Stimulated activated CD4-positive, alpha-beta T cell treated with anti-CD3 and anti-CD28 coated beads, Interleukin-4, amount 100 ng/mL, for 48 hours (primary cell): ENCODE data around the gene CHCHD5.
A peak's percentile ranks its signal among the peaks of the same experiment; 100 is the strongest.
"Not testable (repeated sequence)": the region's sequence is repeated elsewhere in the genome, so short reads cannot be mapped to it uniquely, and the experiment has no call there.

Source experiments
- DNase-seq, 2 donors: peaks; one replicate each; pipeline ENCODE4 v3.0.0-alpha.2; 2020; ENCODE audit warnings: low read depth in 2 of 2

Gene CHCHD5, protein sequence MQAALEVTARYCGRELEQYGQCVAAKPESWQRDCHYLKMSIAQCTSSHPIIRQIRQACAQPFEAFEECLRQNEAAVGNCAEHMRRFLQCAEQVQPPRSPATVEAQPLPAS

DNA sequence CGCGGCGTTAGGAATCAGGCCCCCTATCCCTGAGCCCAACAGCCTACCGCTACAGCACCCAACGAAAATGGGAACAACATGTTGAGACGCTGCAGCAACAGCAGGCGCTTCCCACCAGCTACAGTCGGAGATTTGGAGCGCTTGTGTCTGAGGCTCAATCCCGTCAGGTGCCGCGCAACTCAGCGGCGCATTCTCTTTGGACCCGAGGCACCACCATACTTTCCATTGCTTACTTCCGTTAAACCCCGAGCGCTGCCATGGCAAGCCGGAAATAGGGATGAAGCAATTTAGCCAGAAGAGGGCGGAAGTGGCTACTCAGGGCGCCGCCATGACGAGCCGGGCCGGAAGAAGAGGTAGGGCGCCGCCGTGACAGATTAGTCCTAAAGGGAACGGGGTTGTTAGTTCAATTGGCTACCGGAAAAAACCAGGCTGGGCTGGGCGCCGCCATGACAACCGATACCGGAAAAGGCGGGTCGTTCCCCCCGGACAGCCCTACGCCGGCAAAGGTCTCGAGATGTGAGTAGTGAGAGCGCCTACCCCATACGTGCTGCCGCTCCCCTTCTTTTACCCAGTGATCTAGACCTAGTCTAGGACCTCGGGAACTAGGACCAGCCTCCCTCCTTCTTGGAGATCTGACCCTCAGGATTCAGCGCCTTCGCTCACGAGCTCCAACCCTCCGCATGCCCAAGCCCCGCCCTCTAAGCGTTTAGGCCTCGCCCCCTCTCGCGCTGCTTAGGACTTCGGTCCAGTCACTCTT is at the start of gene CHCHD5:
Gene CHCHD5, plus strand, starts transcription at position 476 of the 757 bp plus-strand sequence. Its CDS starts 39 bp downstream, at position 515.
- peak; percentile 89 to 90 for DNase-seq

- DNase-seq = no peak
Observed at GRCh38 chr2:112534826-112535225, 49.6 kb upstream of the CHCHD5 start.

DNA sequence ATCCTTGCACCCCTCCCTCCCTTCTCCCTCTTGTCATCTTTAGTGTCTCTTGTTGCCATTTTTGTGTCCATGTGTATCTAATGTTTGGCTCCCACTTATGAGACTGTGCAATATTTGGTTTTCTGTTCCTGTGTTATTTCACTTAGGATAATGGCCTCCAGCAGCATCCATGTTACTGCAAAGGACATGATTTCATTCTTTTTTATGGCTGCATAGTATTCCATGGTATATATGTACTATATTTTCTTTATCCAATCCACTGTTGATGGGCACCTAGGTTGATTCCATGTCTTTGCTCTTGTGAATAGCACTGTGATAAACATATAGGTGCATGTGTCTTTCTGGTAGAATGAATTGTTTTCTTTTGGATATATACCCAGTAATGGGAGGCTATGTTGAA is 47.7 kb upstream of the CHCHD5 start:
- DNase-seq = not testable (repeated sequence)

DNA sequence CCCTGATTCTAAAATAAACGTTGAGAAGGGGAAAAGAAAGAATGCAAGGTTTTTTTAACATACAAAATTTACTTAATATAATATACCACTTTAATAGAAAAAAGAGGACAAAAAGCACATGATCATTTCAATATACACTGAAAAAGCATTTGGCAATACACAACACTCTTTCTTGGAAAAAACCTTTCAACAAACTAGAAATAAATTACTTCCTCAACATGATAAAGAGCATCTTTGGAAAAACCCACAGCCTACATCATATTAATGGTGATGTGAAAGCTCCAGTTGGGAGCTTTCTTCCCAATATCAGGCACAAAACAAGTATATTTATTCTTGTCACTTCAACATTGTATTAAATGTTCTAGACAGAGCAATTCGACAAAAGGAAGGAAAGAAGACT is 45.1 kb upstream of the CHCHD5 start:
- no peak for DNase-seq

DNA sequence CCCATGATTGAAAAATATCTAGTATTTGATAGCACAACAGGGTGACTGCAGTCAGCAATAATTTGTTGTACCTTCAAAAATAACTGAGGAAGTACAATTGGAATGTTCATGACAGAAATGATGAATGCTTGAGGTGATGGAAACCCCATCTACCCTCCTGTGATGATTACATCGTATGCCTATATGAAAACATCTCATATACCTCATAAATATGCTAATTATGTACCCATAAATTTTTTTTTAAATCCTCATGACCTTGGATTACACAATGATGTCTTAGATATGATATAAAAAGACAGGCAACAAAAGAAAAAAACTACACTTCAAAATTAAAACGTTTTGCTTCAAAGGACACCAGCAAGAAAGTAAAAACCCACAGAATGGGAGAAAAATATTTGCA is 43.5 kb upstream of the CHCHD5 start:
- no peak for DNase-seq

- peak; percentile 60 to 61 for DNase-seq
Observed at GRCh38 chr2:112541315-112542122, 42.9 kb upstream of the CHCHD5 start.

DNA sequence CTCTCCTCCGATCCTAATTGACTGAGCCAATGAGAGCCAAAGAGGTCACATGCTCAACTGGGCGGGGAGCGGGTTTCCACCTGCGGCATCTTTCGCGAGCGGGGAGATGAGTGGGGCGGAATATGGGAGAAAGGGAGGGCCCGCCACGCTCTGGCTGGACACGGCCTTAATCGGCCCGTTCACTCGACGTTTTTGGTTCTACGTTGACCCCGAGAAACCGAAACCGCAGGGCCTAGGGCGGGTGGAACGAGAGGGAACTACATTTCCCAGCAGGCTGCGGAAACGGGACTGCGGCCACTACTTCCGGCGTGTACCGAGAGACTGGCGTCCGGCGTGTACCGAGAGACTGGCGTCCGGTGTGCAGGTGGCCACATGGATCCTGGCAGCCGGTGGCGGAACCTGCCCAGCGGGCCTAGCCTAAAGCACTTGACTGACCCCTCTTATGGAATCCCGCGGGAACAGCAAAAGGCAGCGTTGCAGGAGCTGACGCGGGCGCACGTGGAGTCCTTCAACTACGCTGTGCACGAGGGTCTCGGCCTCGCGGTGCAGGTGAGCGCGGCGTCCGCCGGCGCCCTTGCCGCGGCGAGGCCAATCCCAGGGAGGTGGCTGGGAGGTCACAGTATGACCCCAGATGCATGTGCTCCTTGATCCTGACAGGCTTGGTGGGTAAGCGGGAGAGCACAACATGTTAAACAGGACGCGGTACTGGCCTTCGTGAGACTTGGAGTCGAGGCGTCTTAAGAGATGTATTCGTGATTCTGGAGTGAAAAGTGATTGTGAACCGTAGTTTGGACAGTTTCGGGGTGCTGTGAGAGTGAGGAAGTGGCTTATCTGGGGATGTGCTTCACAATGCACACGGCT is 42.1 kb upstream of the CHCHD5 start, which contains the start of gene POLR1B:
Gene POLR1B, plus strand, starts transcription at position 343 of the 861 bp plus-strand sequence. Its CDS starts 30 bp downstream, at position 373.
- DNase-seq = peak; percentile 63 to 66

- no peak for DNase-seq
Observed at GRCh38 chr2:112542984-112543661, 41.3 kb upstream of the CHCHD5 start.

DNA sequence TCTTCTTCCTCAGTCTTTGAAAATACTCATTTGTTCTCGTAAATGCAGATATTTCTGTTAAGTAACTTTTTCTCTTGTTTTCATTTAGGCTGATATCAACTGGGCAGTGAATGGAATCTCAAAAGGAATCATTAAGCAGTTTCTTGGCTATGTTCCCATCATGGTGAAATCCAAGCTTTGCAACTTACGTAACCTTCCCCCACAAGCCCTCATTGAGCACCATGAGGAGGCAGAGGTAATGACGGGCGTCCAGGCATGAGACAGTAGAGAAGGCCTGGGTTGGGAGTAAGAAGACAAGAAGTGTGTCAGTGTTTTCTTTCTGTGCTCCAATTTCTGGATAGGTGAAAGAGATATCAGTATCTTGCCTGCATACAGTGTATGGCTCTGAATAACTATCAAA is 37.1 kb upstream of the CHCHD5 start:
- DNase-seq = no peak

DNA sequence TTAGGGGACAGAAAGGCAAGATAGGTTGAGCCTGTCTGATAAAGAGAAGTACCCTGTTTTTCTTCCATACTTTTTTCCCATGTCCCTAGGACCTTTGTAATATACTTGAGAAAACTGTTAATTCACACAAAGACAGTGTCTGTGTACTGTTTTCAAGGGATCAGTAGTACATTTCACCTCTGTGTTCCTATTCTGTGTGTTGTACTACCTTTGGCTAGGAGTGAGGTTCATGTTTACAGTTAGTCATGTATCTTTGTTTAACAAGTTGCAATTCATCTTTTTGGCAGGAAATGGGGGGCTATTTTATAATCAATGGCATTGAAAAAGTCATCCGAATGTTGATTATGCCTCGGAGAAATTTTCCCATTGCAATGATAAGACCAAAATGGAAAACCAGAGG is 35.4 kb upstream of the CHCHD5 start:
- no peak for DNase-seq

DNA sequence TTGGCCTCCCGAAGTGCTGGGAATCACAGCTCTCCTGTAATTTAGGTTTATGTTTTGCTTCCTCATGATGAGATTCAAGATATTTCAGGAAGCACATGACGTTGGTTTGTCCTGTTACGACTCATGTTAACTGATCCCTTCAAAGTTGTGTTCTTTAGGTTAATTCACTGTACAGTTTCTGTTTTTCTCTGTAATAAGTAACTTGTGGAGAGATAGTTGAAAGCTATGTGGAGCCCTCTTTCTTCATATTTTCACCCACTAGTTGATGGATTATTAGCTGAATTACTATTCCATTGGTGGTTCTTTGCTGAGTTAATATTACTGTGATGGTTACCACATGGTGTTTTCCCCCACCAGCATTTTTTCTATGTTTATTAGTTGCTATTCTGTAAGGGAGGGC is 18.3 kb upstream of the CHCHD5 start:
- DNase-seq = no peak

GRCh38 chr2:112566508-112566907 is 17.9 kb upstream of the CHCHD5 start:
- not testable (repeated sequence) for DNase-seq

DNA sequence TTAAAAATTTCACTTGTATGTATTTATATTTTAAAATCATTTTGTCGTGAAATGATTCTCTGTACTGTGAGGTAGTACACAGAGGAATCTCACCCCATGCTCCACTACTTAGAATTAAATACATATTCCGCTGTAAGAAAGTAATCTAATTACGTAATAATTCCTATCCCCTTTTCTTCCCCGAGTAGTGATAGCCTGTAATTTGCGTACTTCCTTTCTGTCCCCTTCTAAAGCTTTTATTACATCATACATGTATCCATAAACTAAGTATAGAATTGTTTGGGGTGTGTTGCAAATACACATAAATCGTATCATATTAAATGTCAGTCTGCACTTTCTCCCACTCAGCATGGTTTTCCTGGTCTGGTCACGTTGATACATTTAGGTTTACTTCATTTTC is 12.4 kb upstream of the CHCHD5 start:
- no peak for DNase-seq

DNA sequence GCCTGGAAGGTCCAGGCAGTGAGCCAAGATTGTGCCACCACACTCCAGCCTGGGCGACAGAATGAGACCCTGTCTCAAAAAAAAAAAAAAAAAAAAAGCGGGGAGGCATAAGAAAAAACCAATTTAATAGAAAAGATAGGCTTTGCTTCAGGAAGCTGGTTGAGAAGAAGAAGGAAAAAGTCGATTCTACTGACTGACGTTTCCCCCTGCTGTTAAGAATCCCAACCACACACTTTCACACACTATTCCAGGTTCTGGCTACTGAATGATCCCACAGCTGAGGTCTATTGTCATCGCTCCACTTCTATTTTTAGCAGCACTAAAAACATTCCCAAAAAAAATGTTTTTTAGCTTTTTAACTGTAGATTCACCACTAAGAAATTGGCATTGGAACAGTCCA is 6.7 kb upstream of the CHCHD5 start:
- no peak for DNase-seq

DNA sequence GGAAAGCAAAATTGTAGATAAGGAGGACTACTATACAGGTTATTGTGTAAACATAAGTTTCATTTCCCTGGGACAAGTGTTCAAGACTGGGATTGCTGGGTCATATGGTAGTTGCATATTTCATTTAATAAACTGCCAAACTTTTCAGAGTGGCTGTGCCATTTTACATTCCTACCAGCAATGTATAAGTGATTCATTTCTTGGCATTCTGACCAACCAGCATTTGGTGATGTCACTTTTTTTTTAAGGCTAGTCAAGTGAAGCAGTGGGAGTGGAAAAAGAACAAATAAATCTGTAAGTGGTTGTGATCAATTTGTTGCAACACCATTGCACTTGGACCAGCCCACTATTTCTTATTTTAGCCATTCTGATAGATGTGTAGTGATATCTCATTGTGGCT is 5.2 kb upstream of the CHCHD5 start:
- no peak for DNase-seq

DNA sequence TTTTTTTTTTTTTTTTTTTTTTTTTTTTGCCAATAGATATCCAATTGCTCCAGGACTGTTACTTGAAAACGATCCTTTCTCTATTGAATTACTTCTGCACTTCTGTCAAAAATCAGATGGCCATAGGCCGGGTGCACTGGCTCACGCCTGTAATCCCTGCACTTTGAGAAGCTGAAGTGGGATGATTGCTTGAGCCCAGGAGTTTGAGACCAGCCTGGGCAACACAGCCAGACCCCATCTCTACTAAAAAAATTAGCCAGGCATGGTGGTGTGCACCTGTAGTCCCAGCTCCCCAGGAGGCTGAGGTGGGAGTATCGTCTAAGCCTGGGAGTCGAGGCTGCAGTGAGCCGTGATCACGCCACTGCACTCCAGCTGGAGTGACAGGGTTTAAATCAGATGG is 4.3 kb upstream of the CHCHD5 start:
- DNase-seq = no peak

DNA sequence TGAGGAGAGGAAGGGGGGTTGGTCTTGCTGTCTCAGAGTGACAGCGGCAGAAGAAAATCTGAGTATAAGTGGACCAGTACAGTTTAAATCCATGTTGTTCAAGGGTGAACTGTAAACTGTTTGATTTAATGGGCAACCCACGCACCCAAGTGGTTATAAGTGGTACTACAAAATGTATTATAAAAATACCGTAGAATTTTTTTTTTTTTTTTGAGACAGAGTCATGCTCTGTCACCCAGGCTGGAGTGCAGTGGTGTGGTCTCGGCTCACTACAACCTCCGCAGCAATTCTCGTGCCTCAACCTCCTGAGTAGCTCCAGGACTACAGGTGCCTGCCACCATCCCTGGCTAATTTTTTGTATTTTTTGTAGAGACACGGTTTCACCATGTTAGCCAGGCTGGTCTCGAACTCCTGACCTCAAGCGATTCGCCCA is 2.1 kb upstream of the CHCHD5 start:
- DNase-seq = peak in 1 of 2 donors; percentile 2

DNA sequence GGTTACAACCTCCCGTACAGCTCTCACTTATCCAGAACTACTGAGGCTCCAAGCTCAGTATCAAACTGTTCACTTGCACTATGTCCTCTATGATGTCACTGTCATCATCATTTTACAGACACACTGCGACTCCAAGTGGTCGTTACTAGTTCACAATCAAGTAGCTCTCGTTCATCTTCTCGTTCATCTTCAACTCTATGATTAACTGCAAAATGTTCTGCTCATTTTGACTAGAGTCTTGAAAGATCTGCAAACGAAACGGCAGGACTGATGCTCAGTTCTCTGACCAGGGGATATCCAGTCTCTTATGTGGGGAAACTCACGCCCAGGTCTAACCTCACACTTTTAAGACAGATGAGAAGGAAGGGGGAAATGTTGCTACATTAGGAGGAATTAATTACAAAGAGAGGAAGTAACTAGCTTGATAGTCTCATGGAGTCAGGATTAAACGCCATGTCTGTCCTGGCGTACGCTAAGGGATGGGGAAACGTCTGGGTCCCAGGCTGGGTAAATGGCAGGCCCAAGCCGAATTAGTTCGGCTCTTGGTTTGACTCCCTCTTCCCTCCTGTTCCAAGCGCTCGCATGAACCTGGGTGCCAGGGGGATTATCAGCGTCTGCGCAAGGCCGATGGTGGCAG is 794 bp upstream of the CHCHD5 start:
- no peak for DNase-seq

DNA sequence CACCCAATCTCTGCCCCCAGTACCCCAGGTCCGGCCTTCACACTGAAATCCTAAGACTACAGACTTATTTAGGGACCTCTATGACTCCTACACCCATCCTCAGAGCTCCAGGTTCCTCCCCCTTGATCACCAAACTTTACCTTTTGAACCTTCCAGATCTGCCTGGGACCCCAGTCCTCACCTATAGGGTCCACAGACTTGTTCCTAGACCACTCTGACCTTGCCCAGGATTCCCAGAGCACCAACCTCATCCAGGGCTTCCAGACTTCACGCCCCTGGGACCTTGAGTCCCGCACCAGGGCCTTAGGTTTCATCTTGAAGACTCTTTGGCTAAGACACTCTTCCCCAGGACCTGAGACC is 462 bp downstream of the CHCHD5 start:
- no peak for DNase-seq

DNA sequence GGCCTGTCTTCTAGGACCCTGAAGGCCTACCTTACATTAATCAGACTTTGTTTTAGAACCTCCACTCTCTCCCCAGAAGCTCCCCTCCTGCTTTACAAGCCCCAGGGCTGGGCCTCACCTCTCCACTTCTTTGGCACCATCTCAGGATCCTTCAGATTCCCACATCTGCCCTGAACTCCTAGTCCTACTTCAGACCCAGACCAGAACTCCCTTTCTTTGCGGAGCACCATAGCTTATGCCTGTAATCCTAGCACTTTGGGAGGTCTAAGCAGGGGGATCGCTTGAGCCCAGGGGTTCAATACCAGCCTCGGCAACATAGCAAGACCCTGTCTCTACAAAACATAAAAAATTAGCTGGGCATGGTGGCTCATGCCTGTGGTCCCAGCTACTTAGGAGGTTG is 991 bp downstream of the CHCHD5 start:
- no peak for DNase-seq
